MCF 10A (cell line): ENCODE results near the gene TRDN. TPM values are rescaled to one million over a fixed set of nuclear protein-coding genes. Genes with fewer than 3 reads are reported as not detected.
"Not testable (repeated sequence)": the region's sequence is repeated elsewhere in the genome, so short reads cannot be mapped to it uniquely, and the experiment has no call there.

Experiments used
- BruUV-seq: library from RNA; stranded (reverse); fragments of 400-500 nt; replicated peaks from 2 replicates; lab custom pipeline; 2021; lab: Mats Ljungman, UMichigan
- CTCF ChIA-PET: fragments of 300-600 bp; sonication (Branson Sonifier 250); formaldehyde crosslinking; extraction: SDS; loops from one replicate; lab custom pipeline; 2021; ENCODE audit warnings: antibody characterized with exemption, inconsistent platforms; lab: Yijun Ruan, JAX
- POLR2A ChIA-PET: fragments of 300-600, 350-650 bp; sonication (Branson Sonifier 250); formaldehyde crosslinking; extraction: SDS; loops from one replicate; lab custom pipeline; 2020; ENCODE audit warnings: antibody characterized with exemption, inconsistent platforms; lab: Yijun Ruan, JAX
- DNase-seq: peaks from one replicate; pipeline ENCODE4 v3.0.0-alpha.2; 2018; ENCODE audit not compliant: unreplicated experiment
- H3K27ac Mint-ChIP-seq: one replicate; pipeline ENCODE4 v1.8.0; 2022; ENCODE audit warnings: mild to moderate bottlenecking, low read depth, mixed read lengths; ENCODE audit not compliant: unreplicated experiment
- H3K27me3 Mint-ChIP-seq: one replicate; pipeline ENCODE4 v1.8.0; 2022; ENCODE audit warnings: mixed read lengths; ENCODE audit not compliant: insufficient read depth, unreplicated experiment
- H3K36me3 Mint-ChIP-seq: one replicate; pipeline ENCODE4 v1.8.0; 2022; ENCODE audit warnings: mild to moderate bottlenecking, moderate library complexity, mixed read lengths; ENCODE audit not compliant: insufficient read depth, unreplicated experiment
- H3K4me1 Mint-ChIP-seq: one replicate; pipeline ENCODE4 v1.8.0; 2022; ENCODE audit warnings: mixed read lengths; ENCODE audit not compliant: insufficient read depth, unreplicated experiment
- H3K4me3 Mint-ChIP-seq: one replicate; pipeline ENCODE4 v1.8.0; 2022; ENCODE audit warnings: mild to moderate bottlenecking, moderate library complexity, mixed read lengths; ENCODE audit not compliant: unreplicated experiment
- H3K9me3 Mint-ChIP-seq: one replicate; pipeline ENCODE4 v1.8.0; 2022; ENCODE audit warnings: mixed read lengths; ENCODE audit not compliant: unreplicated experiment
- CTCF ChIP-seq: fragments of 200-600 bp; IDR thresholded peaks from one replicate; pipeline ENCODE4 v1.8.0; 2022; ENCODE audit warnings: antibody characterized with exemption, mild to moderate bottlenecking; ENCODE audit not compliant: unreplicated experiment
- intact Hi-C: fragments of 100-400 bp; cut with micrococcal nuclease; formaldehyde crosslinking; loops from 2 replicates; pipeline ENCODE4 v1.14.1; 2022
- total RNA-seq: library from RNA; stranded (reverse); gene quantifications from 2 replicates; pipeline ENCODE4 v1.2.3, GENCODE V29; 2022

The TRDN gene
- total RNA-seq, 1 experiment from 2014 or later = not detected

DNA sequence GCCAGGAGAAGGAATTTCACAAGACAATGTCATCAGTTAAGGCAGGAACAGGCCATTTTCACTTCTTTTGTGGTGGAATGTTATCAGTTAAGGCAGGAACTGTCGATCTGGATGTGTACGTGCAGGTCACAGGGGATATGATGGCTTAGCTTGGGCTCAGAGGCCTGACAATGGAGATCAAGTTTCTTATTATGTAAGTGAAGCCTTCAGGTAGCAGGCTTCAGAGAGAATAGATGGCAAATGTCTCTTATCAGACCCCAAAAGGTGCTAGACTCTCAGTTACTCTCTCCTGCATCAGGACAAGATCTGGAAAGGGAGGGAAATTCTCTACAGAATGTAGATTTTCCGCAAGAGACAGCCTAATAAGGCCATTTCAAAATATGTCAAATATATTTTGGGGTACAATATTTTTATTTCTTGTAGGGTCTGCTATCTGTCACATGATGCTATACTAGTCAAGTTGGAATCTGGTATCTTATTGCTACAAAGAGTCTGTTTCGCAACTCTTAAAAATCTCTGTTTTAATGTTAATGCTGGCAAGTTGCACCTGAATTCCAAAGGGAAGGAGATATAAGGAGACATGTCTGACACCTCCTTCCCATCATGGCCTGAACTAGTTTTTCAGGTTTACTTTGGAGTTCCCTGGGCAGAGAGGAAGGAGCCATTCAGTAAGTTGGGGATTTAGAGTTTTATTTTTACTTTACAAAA lies 48.8 kb downstream of the TRDN start:
- H3K4me3 Mint-ChIP-seq = no peak overlapping the region
- H3K36me3 Mint-ChIP-seq = no peaks in the 10 kb centered on the region
- no peak for DNase-seq
- ChIA-PET CTCF (no interaction called here), POLR2A (no interaction called here)
- BruUV-seq = no TSS peak
- H3K27ac Mint-ChIP-seq = no peak overlapping the region
- no peaks in the 10 kb centered on the region for H3K4me1 Mint-ChIP-seq
- no peaks in the 10 kb centered on the region for H3K9me3 Mint-ChIP-seq
- peaks cover 78% of the 10 kb centered on the region for H3K27me3 Mint-ChIP-seq
- intact Hi-C loops = no loop called here
- TF ChIP-seq CTCF = no peak

DNA sequence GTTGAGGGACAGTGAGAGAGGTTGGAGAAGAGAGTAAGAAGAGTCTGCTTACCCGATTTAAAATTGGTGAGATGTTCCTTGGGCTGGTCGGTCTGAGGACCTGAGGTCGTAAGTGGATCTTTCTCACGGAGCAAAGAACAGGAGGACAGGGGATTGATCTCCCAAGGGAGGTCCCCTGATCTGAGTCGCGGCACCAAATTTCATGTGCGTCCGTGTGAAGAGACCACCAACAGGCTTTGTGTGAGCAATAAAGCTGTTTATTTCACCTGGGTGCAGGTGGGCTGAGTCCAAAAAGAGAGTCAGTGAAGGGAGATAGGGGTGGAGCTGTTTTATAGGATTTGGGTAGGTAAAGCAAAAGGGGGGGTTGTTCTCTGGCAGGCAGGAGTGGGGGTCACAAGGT lies 49.3 kb downstream of the TRDN start:
- CTCF ChIA-PET, H3K9me3 Mint-ChIP-seq, POLR2A ChIA-PET, H3K4me3 Mint-ChIP-seq, DNase-seq, BruUV-seq, H3K36me3 Mint-ChIP-seq, H3K27ac Mint-ChIP-seq, H3K4me1 Mint-ChIP-seq, intact Hi-C loops: not testable (repeated sequence)
- H3K27me3 Mint-ChIP-seq = peaks cover 77% of the 10 kb centered on the region

DNA sequence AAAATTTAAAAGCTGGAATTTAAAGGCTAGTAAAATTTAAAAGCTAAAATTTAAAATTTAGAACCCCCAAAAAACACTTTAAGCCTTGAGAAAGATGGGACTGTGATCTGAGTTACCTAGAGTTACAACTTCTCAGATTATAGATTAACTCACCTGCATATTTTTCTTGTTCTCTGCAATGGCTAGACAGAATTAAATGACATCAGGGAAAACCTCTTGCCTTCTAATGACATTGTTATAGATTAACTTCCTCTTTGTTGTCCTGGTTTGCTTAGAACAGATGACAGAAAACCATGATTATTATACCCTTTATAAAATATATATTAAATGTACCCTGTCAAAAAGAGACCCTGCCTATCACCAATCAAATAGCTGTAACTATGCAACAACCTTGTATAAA lies 56.4 kb downstream of the TRDN start:
- Mint-ChIP-seq H3K4me1 (no peaks in the 10 kb centered on the region), H3K4me3 (no peak overlapping the region), H3K9me3 (no peaks in the 10 kb centered on the region), H3K36me3 (no peaks in the 10 kb centered on the region), H3K27me3 (peaks cover 84% of the 10 kb centered on the region), H3K27ac (no peak overlapping the region)
- intact Hi-C loops = no loop called here
- no TSS peak for BruUV-seq
- ChIA-PET CTCF (interaction anchor here (0.6 kb wide), 1 partner anchor 196 kb away, joined by 3 read pairs; no protein-coding TSS in a partner anchor), POLR2A (no interaction called here)
- no peak for DNase-seq
- no peak for TF ChIP-seq CTCF

GRCh38 chr6:123575188-123575587 lies 61.6 kb downstream of the TRDN start:
- H3K36me3 Mint-ChIP-seq = no peaks in the 10 kb centered on the region
- H3K27me3 Mint-ChIP-seq = peaks cover 90% of the 10 kb centered on the region
- intact Hi-C loops = no loop called here
- H3K27ac Mint-ChIP-seq = no peak overlapping the region
- CTCF ChIA-PET = no interaction called here
- DNase-seq = no peak
- no peak overlapping the region for H3K4me3 Mint-ChIP-seq
- POLR2A ChIA-PET = no interaction called here
- no TSS peak for BruUV-seq
- no peaks in the 10 kb centered on the region for H3K4me1 Mint-ChIP-seq
- H3K9me3 Mint-ChIP-seq = no peaks in the 10 kb centered on the region
- no peak for TF ChIP-seq CTCF
